Measurements from ENCODE around the gene ABCC8. TPM values are rescaled to one million over a fixed set of nuclear protein-coding genes. Genes with fewer than 3 reads are reported as not detected.

Gene ABCC8
- total and polyA plus RNA-seq, 2 donors from 2014 or later = 1.3 to 3.2 TPM

GRCh38 chr11:17400048-17400775 is 76.4 kb downstream of the ABCC8 start:
- peak in 3 of 5 donors; percentile 18 to 44 (median 21) for DNase-seq
- H3K4me3 ChIP-seq (ENCODE audit: low read length in 3 of 3) = no peak overlapping the region
- no peak overlapping the region for H3K9ac ChIP-seq (ENCODE audit: low read length in 3 of 3)

GRCh38 chr11:17399236-17399635 is 77.4 kb downstream of the ABCC8 start:
- Histone ChIP-seq H3K4me1 (ENCODE audit: control insufficient read depth in 2 of 3, insufficient read depth in 2 of 3, low read depth in 1 of 3, low read length in 3 of 3) (no peaks in the 10 kb centered on the region), H3K4me3 (ENCODE audit: low read length in 3 of 3) (no peak overlapping the region)
- intact Hi-C loops (cut with DNase I) = no loop called here

More at GRCh38 chr11:17400048-17400775, 76.4 kb downstream of the ABCC8 start:
- Histone ChIP-seq H3K27ac (ENCODE audit: low read depth in 2 of 2, low read length in 2 of 2) (no peak overlapping the region), H3K27me3 (ENCODE audit: control insufficient read depth, insufficient read depth, low read length) (no peaks in the 10 kb centered on the region), H3K36me3 (ENCODE audit: control insufficient read depth in 2 of 3, insufficient read depth in 3 of 3, low read length in 3 of 3) (no peaks in the 10 kb centered on the region), H3K9me3 (ENCODE audit: control insufficient read depth in 2 of 3, insufficient read depth in 1 of 3, low read length in 3 of 3) (no peaks in the 10 kb centered on the region), H3K4me1 (ENCODE audit: control insufficient read depth in 2 of 3, insufficient read depth in 2 of 3, low read depth in 1 of 3, low read length in 3 of 3) (no peaks in the 10 kb centered on the region)
- no peak for FAIRE-seq
- intact Hi-C loops (cut with DNase I) = no loop called here
- TF ChIP-seq CTCF (IDR thresholded peaks at IDR 0.05; ENCODE audit: borderline replicate concordance, extremely low read depth, insufficient read depth) = no peak

GRCh38 chr11:17397311-17398002 is 79.2 kb downstream of the ABCC8 start:
- FAIRE-seq (no peak), DNase-seq (no peak)
- no peaks in the 10 kb centered on the region for H3K27me3 ChIP-seq (ENCODE audit: control insufficient read depth, insufficient read depth, low read length)
- no peaks in the 10 kb centered on the region for H3K9me3 ChIP-seq (ENCODE audit: control insufficient read depth in 2 of 3, insufficient read depth in 1 of 3, low read length in 3 of 3)
- no peaks in the 10 kb centered on the region for H3K4me1 ChIP-seq (ENCODE audit: control insufficient read depth in 2 of 3, insufficient read depth in 2 of 3, low read depth in 1 of 3, low read length in 3 of 3)
- H3K27ac ChIP-seq (ENCODE audit: low read depth in 2 of 2, low read length in 2 of 2) = no peak overlapping the region
- intact Hi-C loops (cut with DNase I) = no loop called here
- TF ChIP-seq CTCF (IDR thresholded peaks at IDR 0.05; ENCODE audit: borderline replicate concordance, extremely low read depth, insufficient read depth) = no peak
- H3K9ac ChIP-seq (ENCODE audit: low read length in 3 of 3) = no peak overlapping the region
- H3K4me3 ChIP-seq (ENCODE audit: low read length in 3 of 3) = no peak overlapping the region
- no peaks in the 10 kb centered on the region for H3K36me3 ChIP-seq (ENCODE audit: control insufficient read depth in 2 of 3, insufficient read depth in 3 of 3, low read length in 3 of 3)

More at GRCh38 chr11:17399236-17399635, 77.4 kb downstream of the ABCC8 start:
- FAIRE-seq (no peak), DNase-seq (no peak)
- no peak for TF ChIP-seq CTCF (IDR thresholded peaks at IDR 0.05; ENCODE audit: borderline replicate concordance, extremely low read depth, insufficient read depth)
- no peaks in the 10 kb centered on the region for H3K36me3 ChIP-seq (ENCODE audit: control insufficient read depth in 2 of 3, insufficient read depth in 3 of 3, low read length in 3 of 3)
- no peaks in the 10 kb centered on the region for H3K27me3 ChIP-seq (ENCODE audit: control insufficient read depth, insufficient read depth, low read length)
- no peaks in the 10 kb centered on the region for H3K9me3 ChIP-seq (ENCODE audit: control insufficient read depth in 2 of 3, insufficient read depth in 1 of 3, low read length in 3 of 3)
- H3K9ac ChIP-seq (ENCODE audit: low read length in 3 of 3) = no peak overlapping the region
- no peak overlapping the region for H3K27ac ChIP-seq (ENCODE audit: low read depth in 2 of 2, low read length in 2 of 2)

Data from kidney (tissue), 14 donors.